T-helper 1 cell (primary cell): Measurements from ENCODE around the gene POTEJ.
A peak's percentile ranks its signal among the peaks of the same experiment; 100 is the strongest.
"Not testable (repeated sequence)": the region's sequence is repeated elsewhere in the genome, so short reads cannot be mapped to it uniquely, and the experiment has no call there.

Experiments
- DNase-seq, 5 donors: peaks; one replicate each; pipeline ENCODE4 v3.0.0-alpha.2; 2012 to 2020

POTEJ gene

GRCh38 chr2:130608276-130609001 lies 2.8 kb upstream of the POTEJ start:
- not testable (repeated sequence) for DNase-seq

- not testable (repeated sequence) for DNase-seq
Measured at GRCh38 chr2:130609002-130609920, 2.0 kb upstream of the POTEJ start.

DNA sequence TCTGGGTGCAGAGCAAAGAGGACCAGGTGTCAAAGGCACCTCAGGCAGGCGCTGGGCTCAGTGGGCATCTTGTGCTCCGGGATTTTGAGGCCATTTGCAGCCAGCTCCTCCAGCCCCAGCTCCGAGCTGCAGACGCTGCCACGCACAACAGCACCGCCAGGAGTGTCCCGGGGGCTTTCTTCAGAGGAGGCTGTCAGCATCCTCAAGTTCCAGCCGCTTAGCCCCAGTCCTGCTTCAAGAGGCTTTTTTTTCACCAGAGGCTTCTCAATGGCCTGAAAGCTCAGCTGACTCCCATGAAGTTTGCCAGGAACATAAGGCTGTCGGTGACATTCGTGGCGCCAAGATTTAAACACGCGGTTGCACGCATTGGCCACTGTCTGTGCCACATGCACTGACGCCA lies 754 bp upstream of the POTEJ start:
- DNase-seq: not testable (repeated sequence)

DNA sequence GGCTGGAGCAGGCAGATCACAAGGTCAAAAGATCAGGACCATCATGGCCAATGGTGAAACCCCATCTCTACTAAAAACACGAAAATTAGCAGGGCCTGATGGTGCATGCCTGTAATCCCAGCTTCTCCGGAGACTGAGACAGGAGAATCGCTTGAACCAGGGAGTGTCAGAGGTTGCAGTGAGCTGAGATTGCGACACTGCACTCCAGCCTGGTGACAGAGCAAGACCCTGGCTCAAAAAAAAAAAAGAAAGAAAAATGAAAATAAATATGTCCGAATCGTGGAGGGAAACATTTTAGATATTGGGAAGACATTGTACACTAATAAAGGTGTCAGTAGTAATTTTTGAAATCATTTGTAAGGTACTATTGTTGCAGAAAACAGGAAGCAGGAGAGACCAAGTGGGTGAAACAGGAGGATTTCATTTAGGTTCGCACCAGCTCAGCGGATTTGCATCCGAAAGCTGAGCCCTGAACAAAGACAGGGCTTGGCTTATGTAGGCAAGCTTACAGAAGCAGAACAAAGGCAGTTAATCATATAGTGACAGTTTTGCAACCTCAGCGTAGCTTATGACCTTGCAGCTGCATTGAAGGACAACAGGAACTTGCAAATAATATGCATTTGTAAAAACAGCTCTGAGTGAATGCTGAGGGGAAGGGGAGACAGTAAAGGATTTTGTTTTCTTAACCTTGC lies 17.7 kb downstream of the POTEJ start:
- DNase-seq: not testable (repeated sequence)

- not testable (repeated sequence) for DNase-seq
Measured at GRCh38 chr2:130638973-130639372, 27.7 kb downstream of the POTEJ start.

DNA sequence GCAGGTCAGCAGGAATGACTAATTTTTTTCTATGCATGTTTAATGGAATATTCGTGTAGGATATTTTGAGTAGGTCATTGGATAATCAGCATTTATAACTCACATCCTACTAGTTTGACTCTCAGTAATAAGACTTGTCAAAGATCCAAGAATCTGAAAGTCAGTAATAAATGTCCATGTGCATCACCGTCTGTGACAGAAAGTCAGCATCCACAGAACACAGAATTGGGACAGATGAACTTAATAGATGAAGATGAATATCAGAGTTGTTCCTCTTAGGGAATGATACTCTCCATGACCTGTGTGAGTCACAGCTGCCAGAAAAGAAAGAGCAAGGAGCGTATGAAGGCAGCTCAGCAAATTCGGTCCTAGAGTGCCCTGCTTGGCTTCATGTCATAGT lies 30.4 kb downstream of the POTEJ start:
- DNase-seq: not testable (repeated sequence)

GRCh38 chr2:130649285-130649684 lies 38.0 kb downstream of the POTEJ start:
- DNase-seq: not testable (repeated sequence)

DNA sequence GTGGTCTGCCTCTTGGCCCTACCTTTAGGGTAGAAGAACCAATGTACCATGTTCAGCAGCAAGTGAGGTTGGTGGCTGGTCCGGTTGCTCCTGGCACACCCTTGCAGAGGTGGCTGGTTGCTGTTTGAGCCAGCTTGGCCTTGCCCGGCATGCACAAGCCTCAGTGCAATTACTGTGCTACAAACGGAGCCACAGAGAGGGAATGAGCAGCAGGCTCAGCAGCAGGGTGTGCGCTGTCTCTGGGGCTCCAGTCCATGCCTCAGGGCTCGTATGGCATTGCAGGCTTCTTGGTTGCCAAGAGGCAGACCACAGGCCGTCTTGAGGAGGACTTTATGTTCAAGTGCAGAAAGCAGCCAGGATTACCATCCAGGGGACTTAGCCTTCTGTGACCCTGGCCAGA lies 53.3 kb downstream of the POTEJ start:
- not testable (repeated sequence) for DNase-seq

DNA sequence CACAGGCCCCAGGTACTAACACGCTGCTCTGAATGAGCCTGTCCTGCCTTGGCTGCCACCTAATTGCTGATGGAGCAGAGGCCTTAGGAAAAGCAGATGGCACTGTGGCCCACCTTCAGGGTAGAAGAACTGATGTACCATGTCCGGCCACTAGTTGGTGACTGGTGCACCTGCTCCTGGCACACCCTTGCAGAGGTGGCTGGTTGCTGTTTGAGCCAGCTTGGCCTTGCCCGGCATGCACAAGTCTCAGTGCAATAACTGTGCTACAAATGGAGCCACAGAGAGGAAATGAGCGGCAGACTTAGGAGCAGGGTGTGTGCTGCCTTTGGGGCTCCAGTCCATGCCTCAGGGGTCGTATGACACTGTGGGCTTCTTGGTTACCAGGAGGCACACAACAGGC lies 54.4 kb downstream of the POTEJ start:
- DNase-seq: not testable (repeated sequence)

GRCh38 chr2:130667516-130667915 lies 56.3 kb downstream of the POTEJ start:
- not testable (repeated sequence) for DNase-seq

DNA sequence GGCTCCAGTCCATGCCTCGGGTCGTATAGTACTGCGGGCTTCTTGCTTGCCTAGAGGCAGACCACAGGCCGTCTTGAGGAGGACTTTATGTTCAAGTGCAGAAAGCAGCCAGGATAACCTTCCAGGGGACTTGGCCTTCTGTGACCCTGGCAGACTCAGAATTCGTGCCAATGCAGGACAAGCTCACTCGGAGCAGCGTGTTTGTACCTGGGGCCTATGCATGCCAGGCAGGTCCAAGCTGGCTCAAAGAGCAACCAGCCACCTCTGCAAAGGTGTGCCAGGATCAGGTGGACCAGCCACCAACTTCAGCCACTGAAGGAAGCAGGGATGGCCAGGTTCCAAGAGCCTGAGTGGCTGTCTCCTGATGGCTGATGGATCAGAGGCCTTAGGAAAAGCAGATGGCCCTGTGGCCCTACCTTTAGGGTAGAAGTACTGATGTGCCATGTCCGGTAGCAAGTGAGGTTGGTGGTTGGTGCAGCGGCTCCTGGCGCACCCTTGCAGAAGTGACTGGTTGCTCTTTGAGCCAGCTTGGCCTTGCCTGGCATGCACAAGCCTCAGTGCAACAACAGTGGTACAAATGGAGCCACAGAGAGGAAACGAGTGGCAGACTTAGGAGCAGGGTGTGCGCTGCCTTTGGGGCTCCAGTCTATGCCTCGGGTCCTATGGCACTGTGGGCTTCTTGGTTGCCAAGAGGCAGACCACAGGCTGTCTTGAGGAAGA lies 58.9 kb downstream of the POTEJ start:
- DNase-seq: not testable (repeated sequence)

DNA sequence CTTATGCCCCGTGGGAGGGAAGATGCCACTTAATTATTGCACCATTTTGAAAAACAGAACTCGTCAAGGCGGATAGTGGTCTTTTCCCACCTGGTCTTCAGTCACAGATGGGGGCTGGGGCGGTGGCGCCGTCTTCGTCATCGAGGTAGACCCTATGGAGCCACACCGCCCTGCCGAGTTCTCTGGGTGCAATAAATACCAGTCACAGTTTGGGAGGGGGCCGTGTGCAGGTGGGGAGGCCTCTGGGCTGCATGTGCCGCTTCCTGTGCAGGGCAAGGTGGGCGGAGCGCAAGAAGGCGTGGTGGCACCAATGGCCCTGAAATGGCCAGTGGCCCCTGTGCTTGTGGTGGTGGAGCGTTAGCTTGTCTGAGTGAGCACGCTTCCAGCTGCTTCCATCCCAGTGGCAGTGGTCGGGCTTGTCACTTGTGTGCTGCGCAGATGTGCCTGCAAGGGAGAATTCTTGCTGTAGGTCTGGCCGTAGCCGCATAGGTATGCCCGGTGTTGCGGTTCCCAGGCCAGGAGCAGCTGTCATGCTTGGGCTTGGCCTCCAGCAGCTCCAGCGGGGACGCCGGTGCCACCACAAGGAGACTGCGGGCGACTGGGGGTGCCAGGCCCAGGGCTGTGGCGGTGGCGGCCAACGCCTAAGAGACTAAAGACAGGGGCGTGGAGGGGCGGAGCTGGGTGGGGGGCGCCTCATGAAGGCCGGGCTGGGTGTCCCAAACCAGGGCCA lies 81.0 kb downstream of the POTEJ start:
- not testable (repeated sequence) for DNase-seq

DNA sequence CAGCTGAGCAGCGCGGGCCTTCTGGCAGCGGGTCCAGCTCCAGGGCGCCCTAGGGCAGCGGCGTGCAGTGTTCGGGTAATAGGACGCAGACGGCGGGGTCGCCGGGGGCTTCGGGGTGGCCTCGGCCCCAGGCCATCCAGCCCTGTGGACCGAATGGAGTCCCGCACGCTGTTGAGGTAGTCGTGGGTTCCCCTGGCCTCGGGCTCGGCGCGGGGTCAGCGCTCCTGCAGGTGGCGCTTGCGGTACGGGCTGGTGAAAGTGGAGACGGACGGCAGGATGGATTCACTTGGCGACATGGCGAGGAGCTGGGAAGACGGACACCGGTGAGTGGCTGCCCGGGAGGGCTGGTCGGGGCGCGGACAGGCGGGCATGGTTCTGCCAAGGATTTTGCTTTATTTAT lies 82.2 kb downstream of the POTEJ start:
- DNase-seq: peak in 3 of 5 donors; percentile 3 to 24 (median 12)

DNA sequence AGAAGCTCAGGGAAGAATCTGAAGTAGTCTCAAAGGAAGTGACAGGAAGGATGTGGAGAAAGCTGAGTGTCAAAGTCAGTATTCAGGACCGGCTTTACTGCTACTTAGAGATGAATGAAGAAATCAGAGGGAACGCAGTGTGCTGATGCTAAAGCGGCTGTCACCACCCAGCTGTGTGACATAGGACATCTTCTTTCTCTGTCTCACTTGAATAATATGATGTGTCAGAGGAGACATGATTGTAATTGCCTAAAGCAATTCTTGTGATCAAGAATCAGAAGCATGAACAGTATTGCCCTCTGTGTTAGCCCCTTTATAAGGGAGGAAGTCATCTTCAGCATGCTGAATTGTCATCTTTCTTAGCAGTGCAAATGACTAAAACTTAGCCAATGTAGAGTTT lies 92.0 kb downstream of the POTEJ start:
- DNase-seq: not testable (repeated sequence)
